Body of pancreas (tissue), 4 donors: ENCODE measurements around the gene TMEM245. TPM values are rescaled to one million over a fixed set of nuclear protein-coding genes. Genes with fewer than 3 reads are reported as not detected.

Source experiments
- ATAC-seq: fragments of 150-250 bp; one replicate; pipeline ENCODE4 v1.9.1; 2016
- DNase-seq, 4 donors: peaks; one replicate each; pipeline ENCODE4 v3.0.0-alpha.2; 2019
- H3K27ac ChIP-seq, 4 donors: fragments of 200-600 bp; sonication (generic); 1 replicate in 3 of 4; 2 replicates in 1 of 4; pipeline versions ENCODE4 v1.5.1 to v1.6.1; 2016 to 2019; ENCODE audit warnings: mild to moderate bottlenecking in 1 of 4, mixed read lengths in 1 of 4, moderate library complexity in 1 of 4
- H3K27me3 ChIP-seq, 2 donors: fragments of 200-600 bp; sonication (generic); one replicate each; pipeline ENCODE4 v1.6.0; 2016; ENCODE audit warnings: mild to moderate bottlenecking in 1 of 2
- H3K36me3 ChIP-seq, 2 donors: fragments of 200-600 bp; sonication (generic); replicated peaks in 1 of 2; 2 replicates each; pipeline ENCODE4 v1.5.1; 2016; ENCODE audit warnings: low read depth in 2 of 2; ENCODE audit not compliant: insufficient read depth in 1 of 2
- H3K4me1 ChIP-seq: fragments of 200-600 bp; sonication (generic); one replicate; pipeline ENCODE4 v1.6.0; 2016
- H3K4me3 ChIP-seq, 2 donors: fragments of 200-600 bp; sonication (generic); 1 replicate in 1 of 2; 2 replicates in 1 of 2; pipeline ENCODE4 v1.5.1; 2016 to 2019
- H3K9me3 ChIP-seq, 3 donors: fragments of 200-600 bp; sonication (generic); 1 replicate in 2 of 3; 2 replicates in 1 of 3; pipeline ENCODE4 v1.5.1; 2016
- CTCF ChIP-seq, 7 experiments: fragments of 450-650 bp in 4 of 7; fragments of 200-600 bp in 3 of 7; sonication (generic) in 3 of 7; IDR thresholded peaks; one replicate each; pipeline ENCODE4 v1.5.1; 2016 to 2019; ENCODE audit warnings: antibody characterized with exemption in 7 of 7
- POLR2A ChIP-seq, 3 donors: fragments of 450-650 bp; IDR thresholded peaks; one replicate each; pipeline ENCODE4 v1.6.1; 2016; ENCODE audit warnings: antibody characterized with exemption in 3 of 3, mild to moderate bottlenecking in 2 of 3
- WGBS, 2 donors: methylation state at CpG; one replicate each; pipeline ENCODE4 v1.1.5; 2017; 5-methylcytosine and 5-hydroxymethylcytosine counted together
- intact Hi-C: fragments of 100-400 bp; cut with DNase I; formaldehyde crosslinking; loops from one replicate; pipeline ENCODE4 v1.15.1; 2023
- total RNA-seq, 2 donors: library from RNA; depleted of rRNA; stranded (reverse); fragments of >200 nt; gene quantifications; one replicate each; pipeline ENCODE4 v1.1.0, GENCODE V29; 2016

The TMEM245 gene
- total RNA-seq, 2 donors from 2014 or later, result 38.9 to 47.0 TPM

- Histone ChIP-seq H3K36me3 (no peaks in the 10 kb centered on the region), H3K4me3 (no peak overlapping the region), H3K27me3 (no peaks in the 10 kb centered on the region), H3K27ac (no peak overlapping the region), H3K4me1 (no peaks in the 10 kb centered on the region), H3K9me3 (no peaks in the 10 kb centered on the region)
- DNase-seq (no peak), ATAC-seq (no peak)
- intact Hi-C loops, result no loop called here
- TF ChIP-seq POLR2A (IDR thresholded peaks at IDR 0.05) (no peak), CTCF (IDR thresholded peaks at IDR 0.05) (no peak)
- 77 to 81% methylated on average over 5 of the region's 5 CpGs for WGBS, 2 donors
These were observed 29.3 kb upstream of the TMEM245 start for GRCh38 chr9:109149089-109149488.

- no peak for TF ChIP-seq CTCF (IDR thresholded peaks at IDR 0.05)
- TF ChIP-seq POLR2A (IDR thresholded peaks at IDR 0.05), result no peak
- 79 to 82% methylated on average over 6 of the region's 6 CpGs for WGBS, 2 donors
- Histone ChIP-seq H3K27ac (no peak overlapping the region), H3K9me3 (no peaks in the 10 kb centered on the region), H3K4me1 (no peaks in the 10 kb centered on the region), H3K27me3 (no peaks in the 10 kb centered on the region), H3K4me3 (no peak overlapping the region), H3K36me3 (no peaks in the 10 kb centered on the region)
- no peak for ATAC-seq
- DNase-seq, result no peak
- intact Hi-C loops, result no loop called here
These were observed 25.3 kb upstream of the TMEM245 start for GRCh38 chr9:109145051-109145450.

- TF ChIP-seq CTCF (IDR thresholded peaks at IDR 0.05) (no peak), POLR2A (IDR thresholded peaks at IDR 0.05) (no peak)
- H3K4me3 ChIP-seq, result no peak overlapping the region
- no peaks in the 10 kb centered on the region for H3K9me3 ChIP-seq
- no peaks in the 10 kb centered on the region for H3K27me3 ChIP-seq
- H3K36me3 ChIP-seq, result no peaks in the 10 kb centered on the region
- H3K27ac ChIP-seq, result no peak overlapping the region
- no peaks in the 10 kb centered on the region for H3K4me1 ChIP-seq
- intact Hi-C loops, result no loop called here
- no peak for ATAC-seq
- 66 to 70% methylated on average over 5 of the region's 5 CpGs for WGBS, 2 donors
- DNase-seq, result no peak
These were observed 24.3 kb upstream of the TMEM245 start for GRCh38 chr9:109143881-109144562.

- no peaks in the 10 kb centered on the region for H3K27me3 ChIP-seq
These were observed 21.6 kb upstream of the TMEM245 start for GRCh38 chr9:109141375-109141774.

More at GRCh38 chr9:109141375-109141774, 21.6 kb upstream of the TMEM245 start:
- TF ChIP-seq CTCF (IDR thresholded peaks at IDR 0.05), result no peak
- intact Hi-C loops, result no loop called here
- ATAC-seq, result no peak
- H3K9me3 ChIP-seq, result no peaks in the 10 kb centered on the region
- H3K4me3 ChIP-seq, result no peak overlapping the region
- H3K27ac ChIP-seq, result no peak overlapping the region
- 90 to 92% methylated on average over 5 of the region's 5 CpGs for WGBS, 2 donors
- DNase-seq, result no peak
- no peaks in the 10 kb centered on the region for H3K4me1 ChIP-seq
- H3K36me3 ChIP-seq, result no peaks in the 10 kb centered on the region
